CD4-positive, alpha-beta T cell treated with Interleukin-21 for 1 hour (primary cell): ENCODE data around the gene MGST3.
"Not testable (repeated sequence)": the region's sequence is repeated elsewhere in the genome, so short reads cannot be mapped to it uniquely, and the experiment has no call there.

Source experiments
- DNase-seq: peaks from one replicate; pipeline ENCODE4 v3.0.0-alpha.2; 2020

The MGST3 gene

GRCh38 chr1:165701922-165702321, 70.9 kb downstream of the MGST3 start:
- DNase-seq: not testable (repeated sequence)

GRCh38 chr1:165703648-165704047, 72.6 kb downstream of the MGST3 start:
- no peak for DNase-seq
